ENCODE results near the gene RFT1.
A peak's percentile ranks its signal among the peaks of the same experiment; 100 is the strongest.

The RFT1 gene

GRCh38 chr3:53139906-53140846 lies 9.9 kb upstream of the RFT1 start:
- peaks cover 63 to 71% of the 10 kb centered on the region in 2 experiments for H3K4me1 ChIP-seq (ENCODE audit: control insufficient read depth in 1 of 2, insufficient read depth in 1 of 2, low read depth in 1 of 2, low read length in 1 of 2)
- no peak for TF ChIP-seq CTCF (IDR thresholded peaks at IDR 0.05)

DNA sequence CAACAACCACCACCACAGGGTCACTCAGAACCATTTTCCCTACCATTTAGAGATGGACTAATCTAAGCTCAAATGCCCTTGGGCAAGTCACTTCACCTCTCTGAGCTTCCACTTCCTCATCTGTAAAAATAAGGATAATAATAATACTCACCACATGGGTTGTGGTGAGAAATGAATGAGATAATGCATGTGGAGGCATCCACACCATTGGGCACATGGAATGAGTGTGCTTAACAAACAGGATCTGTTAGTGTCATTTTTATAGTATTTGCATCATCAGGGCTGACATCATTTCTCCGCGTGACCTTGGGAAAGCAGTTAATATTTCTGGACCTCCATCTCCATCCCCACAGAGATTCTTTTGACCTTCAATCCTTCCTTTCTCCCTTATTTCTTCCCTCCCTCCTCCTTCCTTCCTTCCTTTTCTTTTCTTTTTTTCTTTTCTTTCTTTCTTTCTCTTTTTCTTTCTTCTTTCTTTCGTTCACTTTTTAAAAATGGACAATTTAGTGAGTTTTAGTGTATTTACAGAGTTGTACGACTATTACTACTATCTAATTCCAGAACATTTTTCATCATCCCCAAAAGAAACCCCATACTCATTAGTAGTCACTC lies 7.7 kb upstream of the RFT1 start:
- no peak overlapping the region for H3K4me3 ChIP-seq (ENCODE audit: low read depth in 1 of 2, low read length in 1 of 2)
- no peaks in the 10 kb centered on the region for H3K9me3 ChIP-seq
- no peaks in the 10 kb centered on the region for H3K27me3 ChIP-seq
- no peaks in the 10 kb centered on the region for H3K36me3 ChIP-seq
- peak overlapping the region; percentile 93 for H3K27ac ChIP-seq
- peaks cover 58 to 63% of the 10 kb centered on the region in 2 experiments for H3K4me1 ChIP-seq (ENCODE audit: control insufficient read depth in 1 of 2, insufficient read depth in 1 of 2, low read depth in 1 of 2, low read length in 1 of 2)
- no peak for TF ChIP-seq CTCF (IDR thresholded peaks at IDR 0.05)

More at GRCh38 chr3:53139906-53140846, 9.9 kb upstream of the RFT1 start:
- Histone ChIP-seq H3K27ac (peak overlapping the region; percentile 93), H3K27me3 (no peaks in the 10 kb centered on the region), H3K36me3 (no peaks in the 10 kb centered on the region), H3K9me3 (no peaks in the 10 kb centered on the region), H3K4me3 (ENCODE audit: low read depth in 1 of 2, low read length in 1 of 2) (peak overlapping the region; percentile 4 to 34)

DNA sequence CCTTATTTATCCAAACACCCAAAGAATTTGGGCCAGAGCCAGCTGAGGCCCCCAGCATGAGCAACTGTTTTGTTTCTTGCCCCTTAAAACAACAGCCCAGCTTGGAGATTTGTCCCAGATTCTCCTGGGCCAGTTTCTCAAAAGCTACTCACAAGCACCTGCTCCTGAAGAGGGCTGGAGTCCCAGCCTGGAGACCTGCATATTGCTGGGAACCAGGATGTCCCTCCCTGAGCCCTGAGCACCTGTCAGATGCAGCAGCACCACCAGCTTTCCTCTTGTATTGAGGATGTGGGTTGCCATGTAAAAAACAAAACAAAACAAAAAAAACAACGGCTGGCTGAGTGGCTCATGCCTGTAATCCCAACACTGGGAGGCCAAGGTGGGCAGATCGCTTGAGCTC lies 7.0 kb upstream of the RFT1 start:
- no peak for TF ChIP-seq CTCF (IDR thresholded peaks at IDR 0.05)
- Histone ChIP-seq H3K27me3 (no peaks in the 10 kb centered on the region), H3K9me3 (no peaks in the 10 kb centered on the region), H3K27ac (peak overlapping the region; percentile 55), H3K36me3 (no peaks in the 10 kb centered on the region), H3K4me1 (ENCODE audit: control insufficient read depth in 1 of 2, insufficient read depth in 1 of 2, low read depth in 1 of 2, low read length in 1 of 2) (peaks cover 57 to 58% of the 10 kb centered on the region in 2 experiments), H3K4me3 (ENCODE audit: low read depth in 1 of 2, low read length in 1 of 2) (no peak overlapping the region)

DNA sequence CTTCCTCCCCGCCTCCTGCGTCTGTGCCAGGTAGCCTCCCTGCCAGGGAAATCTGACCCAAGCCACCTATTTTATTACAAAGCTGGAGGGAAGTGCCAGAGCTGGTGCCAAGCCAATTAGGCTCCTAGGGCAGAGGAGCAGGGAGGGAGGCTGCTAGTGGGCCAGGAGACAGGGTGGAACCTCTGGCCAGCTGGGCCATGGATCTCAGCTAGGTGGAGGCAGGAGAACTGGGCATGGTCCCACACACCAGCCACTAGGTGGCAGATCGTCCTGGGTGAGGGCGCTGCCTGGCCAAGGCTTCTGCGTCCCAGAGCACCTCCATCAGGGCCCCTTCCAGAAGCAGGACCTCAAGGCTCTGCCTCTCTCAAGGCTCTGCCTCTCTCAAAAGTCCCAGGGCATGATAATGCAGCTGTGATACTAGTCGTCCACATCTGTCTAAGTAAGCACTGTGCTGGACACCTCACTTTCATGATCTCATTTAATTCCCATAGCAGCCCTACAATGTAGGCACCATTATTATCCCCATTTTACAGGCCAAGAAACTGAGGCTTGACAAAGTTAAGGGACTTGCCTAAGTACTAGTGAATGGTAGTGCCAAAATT lies 4.5 kb upstream of the RFT1 start:
- Histone ChIP-seq H3K9me3 (no peaks in the 10 kb centered on the region), H3K4me3 (ENCODE audit: low read depth in 1 of 2, low read length in 1 of 2) (peak overlapping the region in 1 of 2 experiments; percentile 2), H3K4me1 (ENCODE audit: control insufficient read depth in 1 of 2, insufficient read depth in 1 of 2, low read depth in 1 of 2, low read length in 1 of 2) (peaks cover 53 to 56% of the 10 kb centered on the region in 2 experiments), H3K36me3 (no peaks in the 10 kb centered on the region), H3K27ac (peak overlapping the region; percentile 63), H3K27me3 (no peaks in the 10 kb centered on the region)
- peak; percentile 86 for TF ChIP-seq CTCF (IDR thresholded peaks at IDR 0.05)

DNA sequence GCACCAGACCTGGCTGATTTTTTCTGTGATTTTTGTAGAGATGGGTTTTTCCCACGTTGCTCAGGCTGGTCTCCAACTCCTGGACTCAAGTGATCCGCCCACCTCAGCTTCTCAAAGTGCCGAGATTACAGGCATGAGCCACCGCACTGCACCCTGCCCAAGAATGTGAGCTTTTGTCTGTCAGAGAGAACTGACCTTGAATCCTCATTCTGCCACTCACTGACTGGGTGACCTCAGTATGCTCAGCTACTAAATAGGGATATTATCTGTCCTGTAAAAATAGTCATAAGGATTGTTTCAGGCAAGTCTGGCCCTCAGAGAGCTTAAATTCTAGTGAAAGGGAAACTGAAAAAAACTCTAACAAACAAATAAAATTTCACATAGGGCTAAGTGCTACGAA lies 2.1 kb upstream of the RFT1 start:
- Histone ChIP-seq H3K4me3 (ENCODE audit: low read depth in 1 of 2, low read length in 1 of 2) (no peak overlapping the region), H3K9me3 (no peaks in the 10 kb centered on the region), H3K4me1 (ENCODE audit: control insufficient read depth in 1 of 2, insufficient read depth in 1 of 2, low read depth in 1 of 2, low read length in 1 of 2) (peaks cover 61 to 68% of the 10 kb centered on the region in 2 experiments), H3K27me3 (no peaks in the 10 kb centered on the region), H3K27ac (peak overlapping the region; percentile 94), H3K36me3 (no peaks in the 10 kb centered on the region)
- no peak for TF ChIP-seq CTCF (IDR thresholded peaks at IDR 0.05)
